Heart right ventricle (tissue), 16 donors: Measurements from ENCODE around the gene PPP6C. TPM values are rescaled to one million over a fixed set of nuclear protein-coding genes. Genes with fewer than 3 reads are reported as not detected.

ENCODE experiments used
- ATAC-seq, 8 donors: fragments of 200-7000 bp; cut with Tn5 transposase; one replicate each; pipeline ENCODE4 v1.9.1; 2020; ENCODE audit warnings: mild to moderate bottlenecking in 8 of 8, moderate library complexity in 8 of 8, moderate number of reproducible peaks in 1 of 8
- DNase-seq, 2 donors: peaks; one replicate each; pipeline ENCODE4 v3.0.0-alpha.2; 2020
- H3K27ac ChIP-seq, 10 donors: fragments of 200-600 bp; sonication (generic) in 2 of 10; one replicate each; pipeline versions ENCODE4 v1.5.0 to v1.8.0; 2020 to 2022; ENCODE audit warnings: mild to moderate bottlenecking in 3 of 10
- H3K27me3 ChIP-seq, 7 donors: fragments of 200-600 bp; one replicate each; pipeline ENCODE4 v1.8.0; 2021 to 2022; ENCODE audit warnings: mild to moderate bottlenecking in 2 of 7
- H3K36me3 ChIP-seq, 9 donors: fragments of 200-600 bp; sonication (generic) in 1 of 9; one replicate each; pipeline versions ENCODE4 v1.5.0 to v1.8.0; 2020 to 2022; ENCODE audit warnings: mild to moderate bottlenecking in 2 of 9
- H3K4me1 ChIP-seq, 9 donors: fragments of 200-600 bp; sonication (generic) in 1 of 9; one replicate each; pipeline versions ENCODE4 v1.5.0 to v1.8.0; 2020 to 2022; ENCODE audit warnings: mild to moderate bottlenecking in 4 of 9
- H3K4me3 ChIP-seq, 10 donors: fragments of 200-600 bp; sonication (generic) in 2 of 10; one replicate each; pipeline versions ENCODE4 v1.5.0 to v1.8.0; 2020 to 2022; ENCODE audit warnings: mild to moderate bottlenecking in 7 of 10, moderate library complexity in 2 of 10
- H3K9me3 ChIP-seq, 11 donors: fragments of 200-600 bp in 10 of 11; sonication (generic) in 2 of 11; one replicate each; pipeline versions ENCODE4 v1.5.0 to v1.8.0; 2013 to 2022; ENCODE audit warnings: mild to moderate bottlenecking in 2 of 11, control low read depth in 1 of 11, moderate library complexity in 1 of 11
- WGBS, 2 donors: extraction: QIAGEN DNeasy Blood & Tissue Kit; methylation state at CpG; one replicate each; pipeline ENCODE4 v1.1.7; 2013; ENCODE audit warnings: inconsistent platforms in 1 of 2; 5-methylcytosine and 5-hydroxymethylcytosine counted together
- intact Hi-C, 10 donors: fragments of 100-400 bp; cut with DNase I; formaldehyde crosslinking; loops; one replicate each; pipeline versions ENCODE4 v1.11.1 to v1.14.2; 2022
- polyA plus RNA-seq, 2 donors: library from polyadenylated mRNA; stranded (reverse); fragments of 200-250 nt; gene quantifications; one replicate each; pipeline ENCODE4 v1.2.3, GENCODE V29; 2013
- total RNA-seq, 10 donors: library from RNA; stranded (reverse); fragmentation: NEBNext Ultra II Directional in 3 of 10; extraction: Animal tissue kit (Norgen Biotek cat#: 25700) in 3 of 10; gene quantifications; one replicate each; pipeline versions ENCODE4 v1.2.1 to v1.2.4, GENCODE V29; 2021 to 2023
- TF ChIP-seq, protein P1 (sequence below), 9 donors: fragments of 200-600 bp; sonication (generic) in 2 of 9; IDR thresholded peaks; one replicate each; pipeline versions ENCODE4 v1.5.0 to v1.8.0; 2021 to 2022; ENCODE audit warnings: antibody characterized with exemption in 9 of 9, mild to moderate bottlenecking in 5 of 9, moderate library complexity in 1 of 9
- donor health status: Arrhythmogenic right ventricular cardiomyopathy.
- donor health status: ischemic (EF 13 %, LVEDD 7.1; RV severe dilation, severe dysfunction).
- donor health status: healthy with polysubstance abuse.
- donor health status: DM: no; HTN: yes; CAD: no.
- donor health status: DM: no; HTN: no; CAD: no.
- donor health status: ischemic (EF 25% LVEDD 6.9; RV normal size, moderate dysfunction).
- donor health status: ischemic (EF 25% LVEDD 5.7; RV mildly dilated, moderate dysfunction).
- donor health status: healthy.
- donor health status: DM: yes; HTN: yes; CAD: no.
- donor health status: Ischemic cardiomyopathy.
- donor health status: ischemic (EF 35%, LVEDD 5.7; RV mildly dilated, moderate dysfunction).
- donor health status: nonischemic (EF 11% LVEDD 7.7; RV severe dilation, severe dysfunction).
- donor health status: DM: yes; HTN: yes; CAD: no.
- donor health status: PGD.
- donor health status: ischemic (EF 29% LVEDD 5.4; RV normal size, mild dysfunction).
- donor health status: nonischemic (EF 23%, LVEDD 6.1; RV moderate dilation, normal function).

The PPP6C gene
- total and polyA plus RNA-seq, 12 donors, result 10.3 to 41.5 (median 37.4) TPM

DNA sequence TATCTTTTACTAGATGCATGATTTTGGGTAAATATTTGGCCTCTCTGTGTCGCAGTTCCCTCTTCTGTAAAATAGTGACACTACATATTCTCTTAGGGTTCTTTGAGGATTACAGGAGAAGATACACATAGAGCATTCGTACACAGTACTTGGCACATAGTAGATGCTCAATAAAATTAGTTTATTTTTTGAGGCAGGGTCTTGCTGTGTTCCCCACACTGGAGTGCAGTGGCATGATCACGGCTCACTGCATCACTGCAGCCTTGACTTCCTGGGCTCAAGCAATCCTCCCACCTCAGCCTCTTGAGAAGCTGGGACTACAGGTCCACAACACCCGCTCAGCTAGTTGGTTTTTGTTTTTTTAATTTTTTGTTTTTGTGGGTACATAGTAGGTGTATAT, 47.9 kb downstream of the PPP6C start:
- intact Hi-C loops, result loop anchor here in 7 of 10 donors (5.0 to 10.0 kb wide), 5 partner anchors 197 to 369 kb away; partner anchors contain the start of genes GOLGA1 (in 7 of the 7), NR6A1 (in 5 of the 7) and WDR38 (in 1 of the 7)
- no peak for DNase-seq
- 84 to 97% methylated on average over 4 of the region's 4 CpGs for WGBS, 2 donors
- peaks cover 2 to 17% (median 11%) of the 10 kb centered on the region in 9 donors for H3K4me1 ChIP-seq
- no peak for ATAC-seq
- H3K27ac ChIP-seq, result no peak overlapping the region
- H3K9me3 ChIP-seq, result no peaks in the 10 kb centered on the region
- peaks cover 0 to 7% (median 0%) of the 10 kb centered on the region in 9 donors for H3K36me3 ChIP-seq
- H3K27me3 ChIP-seq, result no peaks in the 10 kb centered on the region
- TF ChIP-seq, protein P1, sequence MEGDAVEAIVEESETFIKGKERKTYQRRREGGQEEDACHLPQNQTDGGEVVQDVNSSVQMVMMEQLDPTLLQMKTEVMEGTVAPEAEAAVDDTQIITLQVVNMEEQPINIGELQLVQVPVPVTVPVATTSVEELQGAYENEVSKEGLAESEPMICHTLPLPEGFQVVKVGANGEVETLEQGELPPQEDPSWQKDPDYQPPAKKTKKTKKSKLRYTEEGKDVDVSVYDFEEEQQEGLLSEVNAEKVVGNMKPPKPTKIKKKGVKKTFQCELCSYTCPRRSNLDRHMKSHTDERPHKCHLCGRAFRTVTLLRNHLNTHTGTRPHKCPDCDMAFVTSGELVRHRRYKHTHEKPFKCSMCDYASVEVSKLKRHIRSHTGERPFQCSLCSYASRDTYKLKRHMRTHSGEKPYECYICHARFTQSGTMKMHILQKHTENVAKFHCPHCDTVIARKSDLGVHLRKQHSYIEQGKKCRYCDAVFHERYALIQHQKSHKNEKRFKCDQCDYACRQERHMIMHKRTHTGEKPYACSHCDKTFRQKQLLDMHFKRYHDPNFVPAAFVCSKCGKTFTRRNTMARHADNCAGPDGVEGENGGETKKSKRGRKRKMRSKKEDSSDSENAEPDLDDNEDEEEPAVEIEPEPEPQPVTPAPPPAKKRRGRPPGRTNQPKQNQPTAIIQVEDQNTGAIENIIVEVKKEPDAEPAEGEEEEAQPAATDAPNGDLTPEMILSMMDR (IDR thresholded peaks at IDR 0.05), result no peak
- H3K4me3 ChIP-seq, result peak overlapping the region in 1 of 10 donors; percentile 64

DNA sequence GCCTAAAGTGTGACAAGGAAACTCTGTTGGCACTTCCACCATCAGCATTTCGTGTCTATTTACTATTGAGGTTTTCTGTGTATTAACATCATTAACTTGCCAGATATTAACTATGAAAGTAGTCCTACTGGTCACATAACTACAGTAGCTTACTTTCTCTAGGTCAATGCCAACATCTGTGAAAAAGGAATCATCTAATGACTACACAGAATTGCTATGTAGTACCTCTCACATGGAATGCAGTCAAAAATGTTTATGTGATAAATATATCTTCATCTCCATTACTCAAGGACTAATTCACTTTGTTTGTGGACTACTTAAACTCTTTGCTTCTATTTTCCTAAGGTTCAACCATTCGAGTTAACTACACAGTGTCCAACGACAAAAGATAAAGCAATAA, 48.4 kb downstream of the PPP6C start:
- no peak overlapping the region for H3K4me3 ChIP-seq
- TF ChIP-seq, protein P1 (IDR thresholded peaks at IDR 0.05), result no peak
- H3K4me1 ChIP-seq, result peaks cover 2 to 17% (median 11%) of the 10 kb centered on the region in 9 donors
- no peaks in the 10 kb centered on the region for H3K27me3 ChIP-seq
- H3K27ac ChIP-seq, result no peak overlapping the region
- ATAC-seq, result no peak
- WGBS, 2 donors, result 79 to 84% methylated on average over 3 of the region's 3 CpGs
- no peak for DNase-seq
- H3K36me3 ChIP-seq, result peaks cover 0 to 7% (median 0%) of the 10 kb centered on the region in 9 donors
- no peaks in the 10 kb centered on the region for H3K9me3 ChIP-seq
- intact Hi-C loops, result loop anchor here in 7 of 10 donors (5.0 to 10.0 kb wide), 5 partner anchors 196 to 369 kb away; partner anchors contain the start of genes GOLGA1 (in 7 of the 7), NR6A1 (in 5 of the 7) and WDR38 (in 1 of the 7)

DNA sequence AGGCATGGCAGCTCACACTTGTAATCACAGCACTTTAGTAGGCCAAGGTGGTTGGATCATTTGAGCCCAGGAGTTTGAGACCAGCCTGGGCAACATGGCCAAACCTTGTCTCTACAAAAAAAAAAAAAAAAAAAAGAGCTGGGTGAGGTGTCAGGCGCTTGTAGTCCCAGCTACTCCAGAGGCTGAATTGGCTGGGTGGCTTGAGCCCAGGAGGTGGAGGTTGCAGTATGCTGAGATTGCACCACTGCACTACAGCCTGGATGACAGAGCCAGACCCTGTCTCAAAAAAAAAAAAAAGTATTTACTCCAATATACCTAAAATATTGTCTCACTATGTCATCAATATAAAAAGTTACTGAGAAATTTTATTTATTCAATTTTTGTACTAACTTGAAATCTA, 49.0 kb downstream of the PPP6C start:
- H3K36me3 ChIP-seq, result peaks cover 0 to 7% (median 0%) of the 10 kb centered on the region in 9 donors
- no peak overlapping the region for H3K27ac ChIP-seq
- TF ChIP-seq, protein P1 (IDR thresholded peaks at IDR 0.05), result no peak
- intact Hi-C loops, result loop anchor here in 7 of 10 donors (5.0 to 10.0 kb wide), 5 partner anchors 196 to 368 kb away; partner anchors contain the start of genes GOLGA1 (in 7 of the 7), NR6A1 (in 5 of the 7) and WDR38 (in 1 of the 7)
- H3K9me3 ChIP-seq, result no peaks in the 10 kb centered on the region
- ATAC-seq (no peak), DNase-seq (no peak)
- 94% methylated on average over 1 of the region's 1 CpG for WGBS, 2 donors
- H3K27me3 ChIP-seq, result no peaks in the 10 kb centered on the region
- peaks cover 2 to 17% (median 11%) of the 10 kb centered on the region in 9 donors for H3K4me1 ChIP-seq
- H3K4me3 ChIP-seq, result no peak overlapping the region

DNA sequence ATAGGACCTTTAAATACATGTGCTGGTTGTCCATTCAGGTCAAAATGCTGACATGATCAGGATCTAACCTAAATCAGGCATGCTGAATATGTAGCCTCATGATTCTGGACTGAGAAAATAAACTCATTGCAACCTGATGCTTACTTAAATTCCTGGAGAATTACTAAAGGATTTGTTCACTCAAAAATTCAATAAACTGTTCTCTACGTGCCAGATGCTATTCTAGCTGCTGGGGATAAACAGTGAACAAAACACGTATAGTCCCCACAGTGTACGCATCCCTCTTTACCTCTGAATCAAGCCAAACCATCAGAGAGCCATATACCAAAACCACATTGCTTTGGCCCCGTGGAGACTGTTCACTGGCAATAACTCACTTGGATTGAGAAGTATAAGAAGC, 52.4 kb downstream of the PPP6C start:
- TF ChIP-seq, protein P1 (IDR thresholded peaks at IDR 0.05), result no peak
- DNase-seq, result no peak
- WGBS, 2 donors, result 88 to 95% methylated on average over 4 of the region's 4 CpGs

More for the DNA sequence above, 52.4 kb downstream of the PPP6C start:
- Histone ChIP-seq H3K4me3 (no peak overlapping the region), H3K4me1 (peaks cover 0 to 3% (median under 1%) of the 10 kb centered on the region in 9 donors), H3K27me3 (no peaks in the 10 kb centered on the region), H3K9me3 (peaks cover 0 to 3% (median 0%) of the 10 kb centered on the region in 11 donors), H3K27ac (no peak overlapping the region), H3K36me3 (peaks cover 0 to 7% (median 0%) of the 10 kb centered on the region in 9 donors)
- no peak for ATAC-seq
- intact Hi-C loops, result no loop called here
